Keratinocyte (primary cell): ENCODE results near the gene TTC9. TPM values are rescaled to one million over a fixed set of nuclear protein-coding genes. Genes with fewer than 3 reads are reported as not detected.

Experiments
- DNase-seq: peaks from one replicate; pipeline ENCODE4 v3.0.0-alpha.2; 2011; ENCODE audit warnings: low read depth, missing footprints, low spot score
- FAIRE-seq: peaks from 2 replicates; lab custom pipeline; 2011; peaks lifted over from hg19 to GRCh38; lab: Jason Lieb, UNC
- H2AFZ ChIP-seq: 2 replicates; pipeline ENCODE4 v1.6.0; 2012; ENCODE audit warnings: low read length, control low read depth, inconsistent platforms; ENCODE audit not compliant: control insufficient read depth
- H3K27ac ChIP-seq: 2 replicates; pipeline ENCODE4 v1.5.1; 2011; ENCODE audit warnings: low read length; ENCODE audit not compliant: control insufficient read depth, insufficient read depth
- H3K27me3 ChIP-seq: 3 replicates; pipeline ENCODE4 v1.6.0; 2011; ENCODE audit warnings: low read length; ENCODE audit not compliant: control insufficient read depth, insufficient read depth; ENCODE audit errors: extremely low read depth
- H3K36me3 ChIP-seq, 2 experiments: 2 replicates in 1 of 2; 3 replicates in 1 of 2; pipeline ENCODE4 v1.5.1; 2011; ENCODE audit warnings: low read length in 2 of 2, mild to moderate bottlenecking in 1 of 2; ENCODE audit not compliant: control insufficient read depth in 2 of 2, insufficient read depth in 2 of 2; ENCODE audit errors: extremely low read depth in 1 of 2
- H3K4me1 ChIP-seq: 3 replicates; pipeline ENCODE4 v1.5.1; 2011; ENCODE audit warnings: low read length; ENCODE audit not compliant: control insufficient read depth, insufficient read depth; ENCODE audit errors: extremely low read depth
- H3K4me2 ChIP-seq: 3 replicates; pipeline ENCODE4 v1.6.0; 2011; ENCODE audit warnings: low read depth, low read length; ENCODE audit not compliant: control insufficient read depth, insufficient read depth; ENCODE audit errors: extremely low read depth
- H3K4me3 ChIP-seq, 3 experiments: fragments of 200-600 bp in 1 of 3; sonication (generic) in 1 of 3; 2 replicates in 2 of 3; 3 replicates in 1 of 3; pipeline ENCODE4 v1.5.1; 2011 to 2016; ENCODE audit warnings: low read length in 3 of 3, mild to moderate bottlenecking in 3 of 3, control low read depth in 2 of 3, inconsistent platforms in 1 of 3, low read depth in 1 of 3, mixed read lengths in 1 of 3, mixed run types in 1 of 3, moderate library complexity in 1 of 3; ENCODE audit not compliant: control insufficient read depth in 2 of 3, insufficient read depth in 2 of 3; ENCODE audit errors: extremely low read depth in 1 of 3
- H3K79me2 ChIP-seq: 2 replicates; pipeline ENCODE4 v1.6.0; 2012; ENCODE audit warnings: low read length; ENCODE audit not compliant: control insufficient read depth, insufficient read depth
- H3K9ac ChIP-seq: 3 replicates; pipeline ENCODE4 v1.6.0; 2011; ENCODE audit warnings: low read length; ENCODE audit not compliant: control insufficient read depth, insufficient read depth; ENCODE audit errors: extremely low read depth
- H3K9me1 ChIP-seq: 3 replicates; pipeline ENCODE4 v1.6.0; 2011; ENCODE audit warnings: low read length; ENCODE audit not compliant: control insufficient read depth, insufficient read depth; ENCODE audit errors: extremely low read depth
- H3K9me3 ChIP-seq: 2 replicates; pipeline ENCODE4 v1.5.1; 2012; ENCODE audit warnings: low read depth, low read length; ENCODE audit not compliant: control insufficient read depth
- H4K20me1 ChIP-seq: 3 replicates; pipeline ENCODE4 v1.6.0; 2011; ENCODE audit warnings: low read length; ENCODE audit not compliant: control insufficient read depth, insufficient read depth; ENCODE audit errors: extremely low read depth
- CTCF ChIP-seq, 3 experiments: IDR thresholded peaks in 1 of 3; conservative IDR thresholded peaks in 1 of 3; optimal IDR thresholded peaks in 1 of 3; 2 replicates in 2 of 3; 3 replicates in 1 of 3; pipeline versions ENCODE3 to v1.5.1; 2011; ENCODE audit warnings: low read length in 3 of 3, mild to moderate bottlenecking in 3 of 3, moderate library complexity in 2 of 3, control low read depth in 1 of 3, inconsistent platforms in 1 of 3; ENCODE audit not compliant: insufficient read depth in 2 of 3; ENCODE audit errors: extremely low read depth in 1 of 3
- EZH2 ChIP-seq: IDR thresholded peaks from one replicate; pipeline ENCODE4 v1.6.1; 2012; ENCODE audit warnings: inconsistent platforms, mild to moderate bottlenecking, low read length, moderate library complexity
- dilution Hi-C: fragments of 300-500 bp; cut with MboI; formaldehyde crosslinking; loops from one replicate; pipeline ENCODE4 v1.7.0; 2020; ENCODE audit warnings: low sequenced_read_pairs; ENCODE audit not compliant: extremely low pct_ligation_motif_present
- polyA plus RNA-seq, 5 experiments: library from polyadenylated mRNA; depleted of rRNA in 3 of 5; stranded (reverse) in 3 of 5; stranded (forward) in 1 of 5; unstranded in 1 of 5; fragments of >200 nt; gene quantifications; 1 replicate in 1 of 5; 2 replicates in 3 of 5; 3 replicates in 1 of 5; pipeline versions ENCODE4 v1.2.1 to v1.2.3, GENCODE V29; 2011 to 2012; ENCODE audit warnings: missing spikeins in 2 of 5, low read depth in 1 of 5, low replicate concordance in 1 of 5

Gene TTC9
- polyA plus RNA-seq, 1 donor (not counting 4 experiments of a cell fraction or from before 2014, with no cell fraction given): 0.59 TPM

- Histone ChIP-seq H3K27ac (no peak overlapping the region), H3K4me2 (no peak overlapping the region), H3K4me1 (peaks cover 24% of the 10 kb centered on the region), H3K9me3 (no peaks in the 10 kb centered on the region), H3K9me1 (no peaks in the 10 kb centered on the region), H4K20me1 (no peaks in the 10 kb centered on the region), H3K79me2 (no peaks in the 10 kb centered on the region), H3K36me3 (no peaks in the 10 kb centered on the region), H3K9ac (no peak overlapping the region), H2AFZ (no peak overlapping the region), H3K4me3 (no peak overlapping the region), H3K27me3 (no peaks in the 10 kb centered on the region)
- DNase-seq: no peak
- dilution Hi-C loops: no loop called here
- TF ChIP-seq EZH2: no peak
- TF ChIP-seq CTCF (optimal IDR thresholded peaks at IDR 0.05 in 1 of 3, IDR thresholded peaks at IDR 0.05 in 1 of 3, conservative IDR thresholded peaks at IDR 0.05 in 1 of 3; ENCODE audit: extremely low read depth in 1 of 3, insufficient read depth in 2 of 3, low read length in 3 of 3): no peak
- no peak for FAIRE-seq
These were observed 67.2 kb downstream of the TTC9 start for GRCh38 chr14:70708717-70709570.

GRCh38 chr14:70709726-70710382 lies 68.1 kb downstream of the TTC9 start:
- H3K4me2 ChIP-seq: peak overlapping the region; percentile 49
- H3K4me1 ChIP-seq: peaks cover 24% of the 10 kb centered on the region
- DNase-seq: no peak
- TF ChIP-seq EZH2 (no peak), CTCF (optimal IDR thresholded peaks at IDR 0.05 in 1 of 3, IDR thresholded peaks at IDR 0.05 in 1 of 3, conservative IDR thresholded peaks at IDR 0.05 in 1 of 3; ENCODE audit: extremely low read depth in 1 of 3, insufficient read depth in 2 of 3, low read length in 3 of 3) (no peak)
- peak; percentile 72 for FAIRE-seq
- no peaks in the 10 kb centered on the region for H3K9me3 ChIP-seq
- no peak overlapping the region for H3K4me3 ChIP-seq
- H3K27ac ChIP-seq: no peak overlapping the region
- H4K20me1 ChIP-seq: no peaks in the 10 kb centered on the region
- H3K9me1 ChIP-seq: no peaks in the 10 kb centered on the region
- no peaks in the 10 kb centered on the region for H3K27me3 ChIP-seq
- no peaks in the 10 kb centered on the region for H3K79me2 ChIP-seq
- dilution Hi-C loops: no loop called here
- H3K9ac ChIP-seq: no peak overlapping the region
- peak overlapping the region; percentile 76 for H2AFZ ChIP-seq
- no peaks in the 10 kb centered on the region for H3K36me3 ChIP-seq
